GM12878 (cell line): Measurements from ENCODE around the gene DHCR7. TPM values are rescaled to one million over a fixed set of nuclear protein-coding genes. Genes with fewer than 3 reads are reported as not detected.

Experiments
- ASH2L ChIP-seq: fragments of 300-600, 200-600 bp; sonication (generic); IDR thresholded peaks from 2 replicates; pipeline ENCODE4 v1.6.1; 2017; ENCODE audit warnings: low read depth, mild to moderate bottlenecking, borderline replicate concordance
- CBFB ChIP-seq: IDR thresholded peaks from 2 replicates; pipeline ENCODE4 v1.6.1; 2016; ENCODE audit warnings: antibody characterized with exemption, low read depth
- CBX3 ChIP-seq: fragments of 200-600 bp; sonication (generic); IDR thresholded peaks from 2 replicates; pipeline ENCODE4 v1.6.1; 2016; ENCODE audit warnings: low read depth, borderline replicate concordance
- CHD1 ChIP-seq: IDR thresholded peaks from 2 replicates; pipeline ENCODE4 v1.6.1; 2012; ENCODE audit warnings: low read depth, low read length, improper control_type of control experiment
- CHD2 ChIP-seq: IDR thresholded peaks from 2 replicates; pipeline ENCODE4 v1.6.1; 2011; ENCODE audit warnings: low read depth, low read length, improper control_type of control experiment, borderline replicate concordance
- CREB1 ChIP-seq: IDR thresholded peaks from 2 replicates; pipeline ENCODE4 v1.6.1; 2012; ENCODE audit warnings: low read depth, mild to moderate bottlenecking, inconsistent platforms
- DPF2 ChIP-seq: fragments of 450-650 bp; IDR thresholded peaks from 2 replicates; pipeline ENCODE4 v1.6.1; 2017; ENCODE audit warnings: mild to moderate bottlenecking
- EED ChIP-seq: sonication (generic); IDR thresholded peaks from 2 replicates; pipeline ENCODE4 v1.6.1; 2016; ENCODE audit warnings: antibody characterized with exemption, low read depth
- ETV6 ChIP-seq, 2 experiments: fragments of 450-650 bp in 1 of 2; IDR thresholded peaks in 1 of 2; conservative IDR thresholded peaks in 1 of 2; 2 replicates each; pipeline ENCODE4 v1.6.1; 2014; ENCODE audit warnings: antibody characterized with exemption in 1 of 2, borderline replicate concordance in 1 of 2, low read depth in 1 of 2, mild to moderate bottlenecking in 1 of 2, moderate library complexity in 1 of 2
- EZH2 ChIP-seq: IDR thresholded peaks from 2 replicates; pipeline ENCODE4 v1.6.1; 2012; ENCODE audit warnings: low read depth, mild to moderate bottlenecking, control low read depth, inconsistent platforms, low read length, borderline replicate concordance; ENCODE audit not compliant: control insufficient read depth
- FOXM1 ChIP-seq: IDR thresholded peaks from 2 replicates; pipeline ENCODE4 v1.6.1; 2012; ENCODE audit warnings: low read depth, mild to moderate bottlenecking, inconsistent platforms, low read length, moderate library complexity
- HDAC2 ChIP-seq: fragments of 200-600 bp; sonication (generic); IDR thresholded peaks from 2 replicates; pipeline ENCODE4 v1.6.1; 2017
- KLF5 ChIP-seq: fragments of 450-650 bp; IDR thresholded peaks from 2 replicates; pipeline ENCODE4 v1.6.1; 2014; ENCODE audit warnings: mild to moderate bottlenecking; ENCODE audit not compliant: partially characterized antibody
- MTA2 ChIP-seq: fragments of 450-650 bp; IDR thresholded peaks from 2 replicates; pipeline ENCODE4 v1.6.1; 2016; ENCODE audit warnings: low read depth, mild to moderate bottlenecking, moderate library complexity
- NR2F1 ChIP-seq: fragments of 450-650 bp; conservative IDR thresholded peaks from 2 replicates; pipeline ENCODE4 v1.6.1; 2017; ENCODE audit warnings: mild to moderate bottlenecking
- PAX8 ChIP-seq: fragments of 450-650 bp; IDR thresholded peaks from 2 replicates; pipeline ENCODE4 v1.6.1; 2017; ENCODE audit warnings: mild to moderate bottlenecking, moderate library complexity
- STAT3 ChIP-seq: IDR thresholded peaks from 2 replicates; pipeline ENCODE4 v1.6.1; 2011; ENCODE audit warnings: low read depth, low read length, improper control_type of control experiment
- TAF1 ChIP-seq: IDR thresholded peaks from 2 replicates; pipeline ENCODE4 v1.6.1; 2011; ENCODE audit warnings: mild to moderate bottlenecking, low read depth, low read length, borderline replicate concordance
- TARDBP ChIP-seq: IDR thresholded peaks from 2 replicates; pipeline ENCODE4 v1.6.1; 2016; ENCODE audit warnings: borderline replicate concordance
- TCF7 ChIP-seq: IDR thresholded peaks from 2 replicates; pipeline ENCODE4 v1.6.1; 2014; ENCODE audit warnings: antibody characterized with exemption, borderline replicate concordance
- YBX1 ChIP-seq: fragments of 450-650 bp; IDR thresholded peaks from 2 replicates; pipeline ENCODE4 v1.6.1; 2016; ENCODE audit warnings: antibody characterized with exemption
- ZNF217 ChIP-seq: fragments of 450-650 bp; IDR thresholded peaks from 2 replicates; pipeline ENCODE4 v1.6.1; 2017; ENCODE audit warnings: antibody characterized with exemption, mild to moderate bottlenecking
- ZSCAN29 ChIP-seq: fragments of 450-650 bp; IDR thresholded peaks from 2 replicates; pipeline ENCODE4 v1.6.1; 2017; ENCODE audit warnings: mild to moderate bottlenecking, moderate library complexity
- polyA plus RNA-seq, 11 experiments: library from polyadenylated mRNA; depleted of rRNA in 4 of 11; unstranded in 6 of 11; stranded (reverse) in 5 of 11; fragments of >200 nt; fragmentation: Nextera tagmentation in 4 of 11; fragmentation: Illumina TruSeq in 1 of 11; extraction: Ambion mirVana in 4 of 11; extraction: Trizol in 1 of 11; gene quantifications; 1 replicate in 1 of 11; 2 replicates in 10 of 11; pipeline versions ENCODE4 v1.2.1 to v1.2.3, GENCODE V29; 2011 to 2016; ENCODE audit warnings: inconsistent platforms in 2 of 11, missing spikeins in 2 of 11, low read depth in 1 of 11
- total RNA-seq, 4 experiments: library from RNA; depleted of rRNA in 3 of 4; stranded (reverse); fragments of >200 nt in 3 of 4; fragmentation: Illumina TruSeq in 1 of 4; extraction: Trizol in 1 of 4; gene quantifications; 2 replicates each; pipeline versions ENCODE4 v1.2.1 to v1.2.3, GENCODE V29; 2013 to 2021
- TF ChIP-seq, protein P1 (sequence below): IDR thresholded peaks from 2 replicates; pipeline ENCODE4 v1.6.1; 2012; ENCODE audit warnings: low read length, inconsistent platforms
- TF ChIP-seq, protein P2 (sequence below): fragments of 450-650 bp; IDR thresholded peaks from 2 replicates; pipeline ENCODE4 v1.6.1; 2017; ENCODE audit warnings: antibody characterized with exemption, mild to moderate bottlenecking, moderate library complexity
- TF ChIP-seq, protein P3 (sequence below): IDR thresholded peaks from 2 replicates; pipeline ENCODE4 v1.6.1; 2012; ENCODE audit warnings: low read depth, low read length, improper control_type of control experiment

Gene DHCR7
- total and polyA plus RNA-seq, 10 of the 15 experiments (the other 5 are each of a cell fraction or from before 2014, with no cell fraction given), result 4.2 to 115 (median 57.8) TPM

DNA sequence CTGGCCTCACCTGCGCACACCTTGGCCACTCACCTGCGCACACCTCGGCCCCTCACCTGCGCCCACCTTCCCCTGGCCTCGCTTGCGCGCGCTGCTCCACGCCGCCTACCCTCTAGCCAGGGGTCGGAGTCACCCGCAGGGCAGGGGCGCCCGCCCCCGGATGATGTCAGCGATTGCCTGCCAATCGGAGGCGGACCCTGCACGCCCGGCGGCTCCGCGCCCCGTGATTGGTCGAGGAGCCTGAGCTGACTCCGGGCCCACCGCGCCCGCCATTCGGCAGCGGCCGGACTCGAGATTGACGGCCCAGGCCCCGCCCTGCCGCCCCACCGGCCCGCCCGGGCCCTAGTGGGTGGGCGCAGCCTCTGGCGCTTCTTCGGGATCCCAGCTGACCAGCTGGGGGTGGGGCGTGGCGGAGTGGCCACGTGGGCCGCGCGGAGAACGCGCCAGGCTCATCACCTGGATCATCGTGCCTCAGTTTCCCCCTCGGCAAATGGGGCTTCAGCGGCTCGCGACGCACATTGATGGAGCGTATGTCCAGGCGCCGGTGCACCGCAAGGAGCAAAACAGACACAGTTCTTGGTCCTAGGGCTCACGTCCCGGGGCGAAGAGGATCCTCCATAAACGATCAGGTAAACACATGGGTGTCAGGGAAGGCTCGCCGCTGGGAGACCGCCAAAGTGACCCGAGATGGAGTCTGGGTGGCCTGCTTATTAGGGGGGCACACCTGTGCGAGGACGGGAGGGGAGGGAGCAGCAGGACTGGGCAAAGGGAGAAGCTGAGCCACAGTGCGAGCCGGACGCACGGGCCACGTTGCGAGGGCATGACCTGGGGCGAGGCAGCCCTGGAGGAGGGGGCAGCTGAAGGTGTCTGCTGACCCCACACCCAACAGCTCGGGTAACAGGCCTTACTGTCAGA is at the start of gene DHCR7 (continued):
- no peak for TF ChIP-seq KLF5
- TF ChIP-seq STAT3, result no peak
- no peak for TF ChIP-seq CBX3
- TF ChIP-seq ZSCAN29, result no peak
- no peak for TF ChIP-seq ETV6 (conservative IDR thresholded peaks at IDR 0.05 in 1 of 2, IDR thresholded peaks at IDR 0.05 in 1 of 2; ENCODE audit: borderline replicate concordance in 1 of 2, low read depth in 1 of 2)
- TF ChIP-seq ZNF217, result peak; percentile 79; the same call in 1 of the 2 replicates
- no peak for TF ChIP-seq TCF7
- peak; percentile 81; the same call in 1 of the 2 replicates for TF ChIP-seq CREB1
- TF ChIP-seq PAX8, result no peak
- no peak for TF ChIP-seq ASH2L
- TF ChIP-seq, protein P1, sequence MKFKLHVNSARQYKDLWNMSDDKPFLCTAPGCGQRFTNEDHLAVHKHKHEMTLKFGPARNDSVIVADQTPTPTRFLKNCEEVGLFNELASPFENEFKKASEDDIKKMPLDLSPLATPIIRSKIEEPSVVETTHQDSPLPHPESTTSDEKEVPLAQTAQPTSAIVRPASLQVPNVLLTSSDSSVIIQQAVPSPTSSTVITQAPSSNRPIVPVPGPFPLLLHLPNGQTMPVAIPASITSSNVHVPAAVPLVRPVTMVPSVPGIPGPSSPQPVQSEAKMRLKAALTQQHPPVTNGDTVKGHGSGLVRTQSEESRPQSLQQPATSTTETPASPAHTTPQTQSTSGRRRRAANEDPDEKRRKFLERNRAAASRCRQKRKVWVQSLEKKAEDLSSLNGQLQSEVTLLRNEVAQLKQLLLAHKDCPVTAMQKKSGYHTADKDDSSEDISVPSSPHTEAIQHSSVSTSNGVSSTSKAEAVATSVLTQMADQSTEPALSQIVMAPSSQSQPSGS, result no peak
- TF ChIP-seq CBFB, result no peak
- TF ChIP-seq FOXM1, result no peak
- peak; percentile 98 for TF ChIP-seq DPF2
- TF ChIP-seq MTA2, result no peak
- 0 out of 2 replicates have a peak, but pooled peaks have one; percentile 24 for TF ChIP-seq TAF1
- TF ChIP-seq CHD1, result no peak
- TF ChIP-seq YBX1, result no peak
- TF ChIP-seq, protein P2, sequence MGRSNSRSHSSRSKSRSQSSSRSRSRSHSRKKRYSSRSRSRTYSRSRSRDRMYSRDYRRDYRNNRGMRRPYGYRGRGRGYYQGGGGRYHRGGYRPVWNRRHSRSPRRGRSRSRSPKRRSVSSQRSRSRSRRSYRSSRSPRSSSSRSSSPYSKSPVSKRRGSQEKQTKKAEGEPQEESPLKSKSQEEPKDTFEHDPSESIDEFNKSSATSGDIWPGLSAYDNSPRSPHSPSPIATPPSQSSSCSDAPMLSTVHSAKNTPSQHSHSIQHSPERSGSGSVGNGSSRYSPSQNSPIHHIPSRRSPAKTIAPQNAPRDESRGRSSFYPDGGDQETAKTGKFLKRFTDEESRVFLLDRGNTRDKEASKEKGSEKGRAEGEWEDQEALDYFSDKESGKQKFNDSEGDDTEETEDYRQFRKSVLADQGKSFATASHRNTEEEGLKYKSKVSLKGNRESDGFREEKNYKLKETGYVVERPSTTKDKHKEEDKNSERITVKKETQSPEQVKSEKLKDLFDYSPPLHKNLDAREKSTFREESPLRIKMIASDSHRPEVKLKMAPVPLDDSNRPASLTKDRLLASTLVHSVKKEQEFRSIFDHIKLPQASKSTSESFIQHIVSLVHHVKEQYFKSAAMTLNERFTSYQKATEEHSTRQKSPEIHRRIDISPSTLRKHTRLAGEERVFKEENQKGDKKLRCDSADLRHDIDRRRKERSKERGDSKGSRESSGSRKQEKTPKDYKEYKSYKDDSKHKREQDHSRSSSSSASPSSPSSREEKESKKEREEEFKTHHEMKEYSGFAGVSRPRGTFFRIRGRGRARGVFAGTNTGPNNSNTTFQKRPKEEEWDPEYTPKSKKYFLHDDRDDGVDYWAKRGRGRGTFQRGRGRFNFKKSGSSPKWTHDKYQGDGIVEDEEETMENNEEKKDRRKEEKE, result no peak
- TF ChIP-seq CHD2, result peak; percentile 92
- no peak for TF ChIP-seq TARDBP
- TF ChIP-seq, protein P3, sequence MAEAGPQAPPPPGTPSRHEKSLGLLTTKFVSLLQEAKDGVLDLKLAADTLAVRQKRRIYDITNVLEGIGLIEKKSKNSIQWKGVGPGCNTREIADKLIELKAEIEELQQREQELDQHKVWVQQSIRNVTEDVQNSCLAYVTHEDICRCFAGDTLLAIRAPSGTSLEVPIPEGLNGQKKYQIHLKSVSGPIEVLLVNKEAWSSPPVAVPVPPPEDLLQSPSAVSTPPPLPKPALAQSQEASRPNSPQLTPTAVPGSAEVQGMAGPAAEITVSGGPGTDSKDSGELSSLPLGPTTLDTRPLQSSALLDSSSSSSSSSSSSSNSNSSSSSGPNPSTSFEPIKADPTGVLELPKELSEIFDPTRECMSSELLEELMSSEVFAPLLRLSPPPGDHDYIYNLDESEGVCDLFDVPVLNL, result no peak
- TF ChIP-seq EED, result no peak
- TF ChIP-seq HDAC2, result no peak
- TF ChIP-seq NR2F1, result peak; percentile 76
- TF ChIP-seq EZH2, result no peak
